ENCODE results near the gene KPRP. TPM values are rescaled to one million over a fixed set of nuclear protein-coding genes. Genes with fewer than 3 reads are reported as not detected.

Gene KPRP
- total RNA-seq, 1 donor from 2014 or later: not detected

DNA sequence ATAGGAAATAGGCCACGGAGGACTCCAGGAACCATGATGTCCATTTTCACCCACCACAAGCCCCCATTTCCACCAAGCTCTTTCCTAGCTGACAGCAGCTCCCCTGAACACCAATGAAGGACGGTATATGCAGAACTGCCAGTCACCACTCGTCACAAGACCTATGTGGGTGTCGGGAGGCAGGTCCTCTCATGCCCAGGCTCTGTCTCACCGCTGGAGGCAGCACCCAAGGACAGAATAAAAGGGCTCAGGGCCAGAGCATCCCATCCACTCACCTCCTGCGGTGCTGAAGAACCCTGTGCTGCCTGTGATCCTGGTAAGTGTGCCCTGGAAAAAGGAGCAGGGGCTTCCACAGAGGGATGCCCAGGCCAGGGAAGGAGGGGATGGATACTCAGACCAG is 17.1 kb downstream of the KPRP start, which contains the start of gene LCE1F:
Gene LCE1F, plus strand, starts transcription at position 266 of the 400 bp plus-strand sequence. CDS start 1,232 bp downstream, outside the sequence.
- FAIRE-seq (no peak), DNase-seq (ENCODE audit: low read depth) (peak; percentile 71)
- H3K4me3 ChIP-seq (ENCODE audit: low read depth, low read length): no peak within 1 kb of the TSS
- TF ChIP-seq CTCF (IDR thresholded peaks at IDR 0.05; ENCODE audit: insufficient read depth, low read length, severe bottlenecking): peak; percentile 47
- H3K27me3 ChIP-seq (ENCODE audit: control insufficient read depth, insufficient read depth, low read length): no peaks in the 10 kb centered on the region
- no peaks in the 10 kb centered on the region for H3K36me3 ChIP-seq (ENCODE audit: control insufficient read depth, insufficient read depth, low read length)

- no peak for FAIRE-seq
- H3K4me3 ChIP-seq (ENCODE audit: low read depth, low read length): no peak overlapping the region
- DNase-seq (ENCODE audit: low read depth): no peak
- TF ChIP-seq CTCF (IDR thresholded peaks at IDR 0.05; ENCODE audit: insufficient read depth, low read length, severe bottlenecking): no peak
- H3K27me3 ChIP-seq (ENCODE audit: control insufficient read depth, insufficient read depth, low read length): no peaks in the 10 kb centered on the region
- H3K36me3 ChIP-seq (ENCODE audit: control insufficient read depth, insufficient read depth, low read length): no peaks in the 10 kb centered on the region
These were observed 18.5 kb downstream of the KPRP start for GRCh38 chr1:152776361-152776760.

GRCh38 chr1:152777510-152778137 is 19.8 kb downstream of the KPRP start:
- DNase-seq (ENCODE audit: low read depth) (no peak), FAIRE-seq (peak; percentile 86)
- TF ChIP-seq CTCF (IDR thresholded peaks at IDR 0.05; ENCODE audit: insufficient read depth, low read length, severe bottlenecking): peak; percentile 69
- H3K36me3 ChIP-seq (ENCODE audit: control insufficient read depth, insufficient read depth, low read length): no peaks in the 10 kb centered on the region
- no peak overlapping the region for H3K4me3 ChIP-seq (ENCODE audit: low read depth, low read length)
- no peaks in the 10 kb centered on the region for H3K27me3 ChIP-seq (ENCODE audit: control insufficient read depth, insufficient read depth, low read length)

DNA sequence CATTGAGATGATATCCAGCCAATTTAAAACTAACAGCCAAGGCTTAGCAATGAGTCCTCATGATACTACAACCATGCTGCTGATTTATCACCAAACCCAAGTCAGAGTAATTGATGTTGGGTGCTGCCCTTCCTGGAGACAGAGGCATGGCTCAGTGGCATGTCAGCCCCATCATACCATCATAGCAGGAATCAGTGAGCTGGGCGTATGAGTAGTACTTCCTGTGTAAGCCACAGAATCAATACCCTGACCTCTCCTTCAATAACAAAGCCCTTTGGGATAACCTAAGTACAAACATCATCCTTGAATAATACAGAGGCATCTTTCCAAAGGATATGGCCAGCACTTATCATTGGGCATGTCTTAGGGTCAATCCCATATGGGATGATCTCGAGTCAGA is 25.3 kb downstream of the KPRP start:
- DNase-seq (ENCODE audit: low read depth): peak; percentile 69
- no peak overlapping the region for H3K4me3 ChIP-seq (ENCODE audit: low read depth, low read length)
- peak; percentile 36 for FAIRE-seq
- H3K27me3 ChIP-seq (ENCODE audit: control insufficient read depth, insufficient read depth, low read length): no peaks in the 10 kb centered on the region
- TF ChIP-seq CTCF (IDR thresholded peaks at IDR 0.05; ENCODE audit: insufficient read depth, low read length, severe bottlenecking): no peak
- no peaks in the 10 kb centered on the region for H3K36me3 ChIP-seq (ENCODE audit: control insufficient read depth, insufficient read depth, low read length)

DNA sequence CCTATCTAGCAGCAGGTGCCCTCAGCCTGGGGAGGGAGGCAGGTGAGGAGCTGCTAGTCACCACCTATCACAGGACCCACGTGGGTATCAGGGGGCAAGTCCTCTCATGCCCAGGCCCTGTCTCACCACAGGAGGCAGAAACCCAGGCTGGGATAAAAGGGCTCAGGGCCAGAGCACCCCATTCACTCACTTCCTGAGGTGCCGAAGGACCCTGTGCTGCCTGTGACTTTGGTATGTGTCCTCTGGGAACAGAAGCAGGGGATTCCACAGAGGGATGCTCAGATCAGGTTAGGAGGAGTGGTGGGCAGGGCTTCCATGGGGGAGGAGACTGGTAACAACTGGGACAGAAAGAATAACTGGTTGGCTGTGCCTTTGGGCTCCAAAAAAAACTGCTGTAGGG is 28.3 kb downstream of the KPRP start, which contains the start of gene LCE1E:
Gene LCE1E, plus strand, starts transcription at position 181 of the 400 bp plus-strand sequence. CDS start 1,043 bp downstream, outside the sequence.
- peak; percentile 22 for TF ChIP-seq CTCF (IDR thresholded peaks at IDR 0.05; ENCODE audit: insufficient read depth, low read length, severe bottlenecking)
- Histone ChIP-seq H3K4me3 (ENCODE audit: low read depth, low read length) (no peak within 1 kb of the TSS), H3K36me3 (ENCODE audit: control insufficient read depth, insufficient read depth, low read length) (no peaks in the 10 kb centered on the region), H3K27me3 (ENCODE audit: control insufficient read depth, insufficient read depth, low read length) (peaks cover 5% of the 10 kb centered on the region)
- peak; percentile 90 for DNase-seq (ENCODE audit: low read depth)
- no peak for FAIRE-seq

DNA sequence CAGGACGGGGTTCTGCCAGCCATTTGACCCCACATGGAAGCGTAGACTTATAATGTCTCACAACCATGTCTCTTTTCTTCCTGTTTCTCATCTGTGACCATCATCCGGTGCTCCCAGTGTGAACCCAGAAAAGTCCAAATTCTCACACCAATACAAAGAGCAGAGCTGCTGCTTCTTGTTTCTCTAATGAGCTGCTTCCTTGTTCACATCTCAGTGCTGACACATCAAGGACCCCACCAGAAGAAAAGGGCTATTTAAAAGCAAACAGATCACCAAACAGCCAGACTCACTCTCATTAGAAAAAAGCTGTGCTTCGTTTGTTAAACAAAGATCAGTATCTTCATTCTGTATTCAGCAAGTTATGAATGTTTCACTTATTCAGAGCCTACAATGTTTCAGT is 37.9 kb downstream of the KPRP start:
- no peak overlapping the region for H3K4me3 ChIP-seq (ENCODE audit: low read depth, low read length)

More for the DNA sequence above, 37.9 kb downstream of the KPRP start:
- DNase-seq (ENCODE audit: low read depth) (no peak), FAIRE-seq (no peak)
- H3K27me3 ChIP-seq (ENCODE audit: control insufficient read depth, insufficient read depth, low read length): peaks cover 1% of the 10 kb centered on the region
- no peaks in the 10 kb centered on the region for H3K36me3 ChIP-seq (ENCODE audit: control insufficient read depth, insufficient read depth, low read length)
- no peak for TF ChIP-seq CTCF (IDR thresholded peaks at IDR 0.05; ENCODE audit: insufficient read depth, low read length, severe bottlenecking)

Data from bronchial epithelial cell (primary cell).